Measurements from ENCODE around the gene TCF20.
A peak's percentile ranks its signal among the peaks of the same experiment; 100 is the strongest.

Gene TCF20

DNA sequence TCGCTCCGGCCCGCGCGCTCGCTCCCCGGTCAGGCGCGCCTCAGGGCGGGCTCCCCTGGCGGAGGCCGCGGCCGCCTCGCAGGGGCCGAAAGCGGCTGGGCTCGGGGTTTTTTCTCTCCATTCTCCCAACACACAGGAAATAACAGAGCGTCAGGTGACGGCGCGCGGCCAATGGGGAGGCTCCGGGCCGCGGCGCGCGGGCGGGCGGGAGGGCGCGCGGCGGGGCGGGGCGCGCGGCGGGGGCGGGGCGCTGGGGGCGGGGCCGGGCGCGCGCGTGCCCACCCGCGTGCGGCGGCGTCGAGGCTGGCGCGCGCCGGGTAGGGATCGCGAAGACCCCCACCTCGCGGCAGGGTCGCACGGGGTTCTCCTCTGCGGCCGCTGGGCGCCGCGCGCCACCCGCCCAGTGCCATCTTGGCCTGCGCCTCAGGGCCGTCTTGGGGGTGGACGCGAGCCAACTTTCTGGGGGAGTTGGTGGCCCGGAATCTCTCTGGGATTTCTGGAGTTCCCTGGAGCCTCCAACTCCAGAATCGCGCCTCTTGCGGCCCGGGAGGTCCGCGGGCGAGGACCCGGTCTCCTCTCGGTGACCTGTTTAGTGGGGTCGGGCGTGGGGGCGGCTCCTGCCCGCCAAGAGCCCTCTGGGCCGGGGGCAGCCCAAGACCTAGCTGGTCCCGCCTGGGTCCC lies at the start of gene TCF20:
TCF20 (minus strand) TSS at position 144 of the 681 bp plus-strand sequence. CDS start 55,348 bp downstream, outside the sequence.
- peak; percentile 77 for DNase-seq

DNA sequence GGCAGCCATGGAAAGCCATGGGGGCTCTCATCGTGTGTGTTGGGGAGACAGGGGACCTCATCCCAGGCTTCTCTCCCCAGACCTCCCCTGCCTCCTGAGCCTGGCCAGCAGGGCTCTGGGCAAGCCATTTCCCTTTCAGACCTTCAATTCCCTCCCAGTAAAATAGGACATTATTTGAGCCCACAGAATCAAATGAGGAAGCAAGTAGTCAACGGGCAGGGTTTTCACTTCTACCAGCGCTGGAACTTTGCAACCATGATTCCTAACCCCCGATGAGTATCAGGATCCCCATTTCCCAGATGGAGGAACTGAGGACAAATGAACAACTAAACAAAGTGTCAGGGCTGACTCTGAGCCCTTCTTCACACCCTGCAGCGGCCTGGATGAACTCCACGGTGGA lies 48.9 kb upstream of the TCF20 start:
- DNase-seq: no peak

DNA sequence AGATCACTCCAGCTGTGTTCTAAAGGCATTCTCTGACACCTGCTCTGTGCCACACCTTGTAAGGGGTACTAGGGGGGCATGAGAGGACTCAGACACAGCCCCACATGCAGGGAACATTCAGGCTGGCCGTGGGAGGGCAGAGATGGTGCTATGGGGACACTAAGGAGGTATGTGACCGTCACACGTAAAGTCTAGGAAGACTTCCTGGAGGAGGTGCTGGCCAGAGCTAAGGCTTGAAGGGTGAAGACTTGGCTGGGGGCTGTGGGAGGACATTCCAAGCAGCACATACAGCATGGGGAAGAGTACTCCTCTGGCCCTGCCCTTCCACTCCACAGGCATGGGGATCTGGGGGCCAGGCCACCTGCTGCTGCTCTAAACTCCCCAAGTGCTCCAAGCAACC lies 48.5 kb upstream of the TCF20 start:
- DNase-seq: no peak

GRCh38 chr22:42317691-42318547 lies 47.5 kb upstream of the TCF20 start:
- no peak for DNase-seq

DNA sequence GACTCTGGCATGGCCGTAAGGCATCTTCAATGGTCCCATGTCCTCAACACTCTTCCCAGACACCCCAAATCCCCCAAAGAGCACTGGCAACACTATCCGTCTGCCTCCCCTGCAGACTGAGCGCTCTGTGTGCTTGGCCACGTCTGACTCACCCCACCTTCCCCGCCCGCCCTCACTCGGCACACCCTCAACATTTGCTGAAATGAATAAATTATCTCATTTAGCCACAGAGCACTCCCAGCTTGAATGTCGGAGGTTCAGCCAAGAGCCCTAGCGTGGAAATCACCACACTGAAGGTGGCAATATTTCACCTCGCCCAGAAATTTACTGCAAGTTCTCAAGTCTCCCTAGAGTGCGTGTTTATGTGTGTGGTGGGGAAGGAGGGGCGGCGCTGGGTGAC lies 46.6 kb upstream of the TCF20 start:
- DNase-seq: no peak

DNA sequence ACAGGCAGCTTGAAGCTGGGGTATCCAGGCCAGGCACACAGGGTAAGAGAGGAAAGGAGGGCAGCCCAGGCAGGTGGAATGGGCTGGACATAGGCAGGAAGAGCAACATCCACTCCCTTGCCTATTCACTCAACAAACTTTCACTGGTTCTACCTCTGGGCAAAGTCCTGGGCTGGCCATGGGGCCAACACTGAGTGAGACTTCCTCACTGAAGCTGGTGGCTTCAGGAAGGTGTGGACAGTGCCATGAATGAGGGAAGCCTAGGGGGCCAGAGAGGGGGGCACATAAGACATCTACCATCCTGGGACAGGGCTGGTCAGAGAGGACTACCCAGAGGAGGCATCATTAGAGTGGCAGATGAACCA lies 44.9 kb upstream of the TCF20 start:
- DNase-seq: no peak

GRCh38 chr22:42314709-42315391 lies 44.4 kb upstream of the TCF20 start:
- DNase-seq: no peak

GRCh38 chr22:42313804-42314581 lies 43.5 kb upstream of the TCF20 start:
- DNase-seq: no peak

GRCh38 chr22:42313204-42313603 lies 42.8 kb upstream of the TCF20 start:
- DNase-seq: no peak

DNA sequence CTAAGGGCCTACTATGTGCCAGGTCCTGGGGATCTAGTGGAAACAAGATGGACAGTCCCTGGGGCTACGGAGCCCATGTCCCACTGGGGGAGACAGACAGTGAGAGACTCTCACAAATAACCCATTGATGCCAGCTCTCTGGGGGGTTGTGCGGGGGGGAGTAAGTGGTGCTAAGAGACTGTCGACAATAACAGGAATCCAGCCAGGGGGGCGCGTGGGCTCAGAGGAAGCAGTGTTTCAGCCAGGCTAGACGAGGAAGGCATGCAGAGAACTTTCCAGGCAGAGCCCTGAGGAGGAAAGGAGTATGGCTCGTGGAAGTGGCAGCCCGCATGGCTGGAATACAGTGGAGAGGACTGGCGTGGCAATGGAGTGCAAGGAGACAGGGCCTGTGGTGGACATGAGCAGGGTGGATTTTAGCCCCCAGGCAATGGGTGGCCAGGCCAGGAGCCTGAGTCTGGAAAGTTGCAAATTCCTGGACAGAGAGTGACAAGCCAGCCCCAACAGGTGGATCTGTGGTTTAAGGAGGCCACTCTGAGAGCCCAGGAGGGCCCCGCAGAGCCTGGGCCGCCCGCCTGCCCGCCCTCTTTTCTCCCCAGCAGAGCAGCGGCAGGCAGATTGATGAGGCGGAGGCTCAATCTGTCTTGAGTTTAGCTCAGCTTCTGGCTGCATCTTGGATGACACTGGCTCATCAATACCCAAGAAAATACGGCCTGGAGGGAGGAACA lies 40.0 kb upstream of the TCF20 start:
- no peak for DNase-seq

DNA sequence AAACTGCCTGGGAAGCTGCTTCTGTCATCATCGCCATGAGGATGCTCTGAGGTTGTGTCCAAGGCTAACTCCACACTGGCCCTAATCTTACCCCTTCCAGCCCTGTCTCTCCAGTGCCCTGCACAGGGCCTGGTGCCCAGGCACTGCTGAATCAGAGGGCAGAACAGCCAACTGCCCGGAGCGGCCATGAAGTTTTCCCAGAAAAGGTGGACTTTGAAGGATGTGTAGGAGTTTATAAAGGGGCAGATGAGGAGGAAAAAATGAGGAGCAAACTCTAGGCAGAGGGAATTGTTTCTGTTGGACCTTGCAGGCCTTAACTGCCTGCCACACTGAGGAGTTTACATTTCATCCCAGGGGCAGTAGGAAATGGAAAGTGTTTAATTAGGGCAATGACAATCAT lies 39.4 kb upstream of the TCF20 start:
- DNase-seq: no peak

- DNase-seq: no peak
These were observed 38.5 kb upstream of the TCF20 start for GRCh38 chr22:42308892-42309468.

- no peak for DNase-seq
These were observed 37.5 kb upstream of the TCF20 start for GRCh38 chr22:42307806-42308563.

DNA sequence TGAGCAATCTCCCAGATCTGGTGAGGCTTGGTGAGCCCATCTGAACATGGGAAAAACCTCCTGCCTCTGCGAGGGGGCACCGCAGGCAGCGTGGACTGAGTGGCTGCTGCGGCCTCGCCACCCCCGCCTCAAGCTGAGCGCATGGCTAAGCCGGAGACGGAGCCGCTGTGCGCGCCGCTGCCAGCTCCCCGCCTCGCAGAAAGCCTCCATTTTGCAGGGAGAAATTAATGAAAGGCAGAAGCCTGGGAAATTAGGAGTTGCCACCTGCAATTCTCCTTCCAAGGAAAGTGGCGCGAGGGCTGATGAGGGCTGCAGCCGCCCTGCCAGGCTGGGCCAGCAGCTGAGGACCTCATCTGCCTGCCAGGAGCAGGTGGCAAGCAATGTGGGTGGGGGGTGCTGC lies 35.6 kb upstream of the TCF20 start:
- no peak for DNase-seq

DNA sequence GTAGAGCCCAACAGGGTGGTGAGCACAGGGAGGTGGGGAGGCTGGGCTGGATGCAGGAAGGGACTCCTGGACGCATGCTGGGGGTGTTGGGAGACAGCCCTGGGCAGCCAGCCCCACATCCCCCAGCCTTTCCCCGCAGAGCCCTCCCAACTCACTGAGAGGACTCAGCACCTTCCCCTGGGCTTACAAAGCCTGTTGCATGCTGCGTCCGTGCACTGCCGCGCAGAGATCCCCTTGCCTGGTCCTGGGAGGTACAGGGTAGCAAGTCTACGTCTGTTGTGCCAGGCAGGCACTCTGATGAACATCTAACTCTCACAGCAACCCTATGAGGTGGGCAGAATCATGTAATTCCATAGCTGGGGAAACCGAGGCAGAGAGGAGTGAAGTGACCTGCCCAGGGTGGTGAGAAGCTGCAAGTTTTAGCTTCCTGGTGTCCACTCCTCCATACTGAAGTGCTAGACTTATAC lies 33.9 kb upstream of the TCF20 start:
- DNase-seq: no peak

DNA sequence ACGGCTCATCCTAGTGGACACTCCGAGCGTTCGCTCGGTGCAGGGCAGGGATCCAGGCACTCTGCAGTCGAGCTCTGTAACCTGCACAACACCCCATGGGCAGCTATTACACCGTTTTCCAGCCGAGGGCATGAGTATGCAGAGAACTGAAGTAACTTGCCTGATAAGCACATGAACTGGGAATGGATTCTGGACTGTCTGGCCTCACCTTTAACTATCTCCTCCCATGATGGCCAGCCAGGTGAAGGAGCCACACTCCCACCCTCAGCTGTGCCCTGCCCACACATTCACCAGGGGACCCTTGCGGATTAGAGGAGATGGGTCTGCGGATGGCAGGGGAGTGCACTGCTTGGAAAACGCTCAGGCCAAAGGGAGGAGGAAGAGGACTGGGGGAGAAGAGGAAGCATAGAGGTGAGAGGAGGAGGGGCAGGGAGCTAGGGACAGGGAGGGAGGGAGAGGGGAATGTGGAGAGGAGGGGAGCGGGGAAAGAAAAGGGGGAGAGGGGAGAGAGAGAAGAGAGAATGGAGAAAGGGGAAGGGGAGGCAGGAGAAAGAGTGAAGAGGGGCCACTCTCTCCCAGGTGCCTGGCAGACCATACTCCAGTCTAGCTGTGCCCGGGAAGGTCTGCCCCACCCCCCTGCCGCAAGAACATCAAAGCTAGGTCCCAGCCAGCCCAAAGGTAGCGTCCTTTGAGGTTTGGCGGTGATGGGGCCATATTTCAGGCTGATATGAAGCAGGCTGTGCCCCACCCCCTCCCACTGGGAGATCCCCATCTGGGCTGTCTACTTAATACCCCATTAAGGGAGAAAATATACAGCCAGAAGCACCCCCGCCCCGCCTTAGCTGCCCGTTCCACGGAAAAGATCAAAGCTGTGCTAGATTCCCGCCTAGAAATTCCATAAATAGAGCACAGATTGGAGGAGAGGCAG lies 33.2 kb upstream of the TCF20 start:
- no peak for DNase-seq

DNA sequence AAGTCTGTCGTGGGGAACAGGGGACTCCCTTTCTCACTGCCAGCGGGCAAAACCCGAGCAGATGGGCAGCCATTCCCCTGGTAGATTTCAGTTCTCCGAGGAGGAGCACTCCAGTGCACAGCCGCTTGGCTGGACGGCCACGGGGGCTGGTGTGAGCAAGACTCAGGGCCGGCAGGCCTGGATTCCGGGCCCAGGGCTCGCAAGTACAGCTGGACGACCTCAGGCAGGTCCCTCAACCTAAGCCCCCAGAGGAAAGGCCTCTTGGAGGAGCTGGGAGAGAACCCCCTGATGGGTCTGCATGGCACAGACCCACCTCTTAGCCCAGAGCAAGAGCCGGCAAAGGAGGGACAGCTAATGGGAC lies 31.3 kb upstream of the TCF20 start:
- no peak for DNase-seq

DNA sequence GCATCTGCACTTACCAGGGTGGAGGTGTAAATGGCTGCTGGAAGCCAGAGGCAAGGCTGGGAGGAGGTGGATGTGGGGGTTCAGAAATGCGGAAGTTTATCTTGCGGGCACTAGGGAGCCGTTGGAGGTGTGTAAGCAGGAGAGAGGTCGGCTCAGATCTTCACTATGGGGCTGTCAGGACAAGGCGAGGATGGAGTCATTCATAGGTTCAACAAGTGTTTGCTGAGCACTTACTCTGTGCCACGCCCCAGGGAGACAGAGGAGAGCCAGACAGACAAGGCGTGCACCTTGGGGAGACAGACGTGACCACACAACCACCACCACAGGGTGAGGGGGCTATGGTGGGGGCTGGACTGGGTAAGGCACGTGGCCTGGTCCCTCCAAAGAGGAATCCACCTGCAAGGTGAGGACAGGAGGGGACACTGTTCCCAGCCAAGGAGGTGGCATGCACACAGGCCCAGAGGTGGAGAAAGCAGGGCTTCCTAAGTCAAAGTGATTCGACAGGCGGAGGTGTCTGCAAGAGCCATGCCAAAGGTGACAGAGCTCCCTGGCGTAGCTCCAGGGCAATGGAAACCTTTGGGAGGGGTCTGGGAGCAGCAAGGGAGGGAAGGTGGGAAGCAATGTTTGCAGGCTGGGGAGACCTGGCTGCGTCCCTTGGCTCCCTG lies 30.8 kb upstream of the TCF20 start:
- DNase-seq: no peak
